GM19438 (cell line): Measurements from ENCODE around the gene HGFAC.
"Not testable (repeated sequence)": the region's sequence is repeated elsewhere in the genome, so short reads cannot be mapped to it uniquely, and the experiment has no call there.

Source experiments
- ATAC-seq: cut with Tn5 transposase; IDR thresholded peaks from one replicate; pipeline ENCODE4 v1.9.1; 2021; ENCODE audit warnings: low read depth; ENCODE audit not compliant: unreplicated experiment

Gene HGFAC

DNA sequence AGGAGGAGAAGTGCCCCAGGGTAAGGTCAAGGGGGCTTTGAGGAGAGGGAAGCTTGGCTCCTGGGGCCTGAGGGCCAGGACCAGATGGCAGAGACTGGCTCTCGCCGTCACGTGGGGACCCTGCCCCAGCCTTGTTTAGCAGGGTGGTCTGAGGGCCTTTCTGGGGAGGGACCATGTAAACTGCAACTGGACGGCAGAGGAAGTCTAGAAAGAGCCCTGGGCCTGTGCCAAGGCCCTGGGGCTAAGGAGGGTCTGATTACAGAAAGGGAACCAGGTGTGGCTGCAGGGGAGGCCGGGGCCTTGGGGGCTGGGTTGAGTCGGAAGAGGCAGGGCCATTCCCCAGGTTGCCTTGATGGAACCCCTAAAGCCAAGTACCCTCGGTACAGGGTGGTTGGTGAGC lies 1.8 kb upstream of the HGFAC start:
- ATAC-seq = no peak

DNA sequence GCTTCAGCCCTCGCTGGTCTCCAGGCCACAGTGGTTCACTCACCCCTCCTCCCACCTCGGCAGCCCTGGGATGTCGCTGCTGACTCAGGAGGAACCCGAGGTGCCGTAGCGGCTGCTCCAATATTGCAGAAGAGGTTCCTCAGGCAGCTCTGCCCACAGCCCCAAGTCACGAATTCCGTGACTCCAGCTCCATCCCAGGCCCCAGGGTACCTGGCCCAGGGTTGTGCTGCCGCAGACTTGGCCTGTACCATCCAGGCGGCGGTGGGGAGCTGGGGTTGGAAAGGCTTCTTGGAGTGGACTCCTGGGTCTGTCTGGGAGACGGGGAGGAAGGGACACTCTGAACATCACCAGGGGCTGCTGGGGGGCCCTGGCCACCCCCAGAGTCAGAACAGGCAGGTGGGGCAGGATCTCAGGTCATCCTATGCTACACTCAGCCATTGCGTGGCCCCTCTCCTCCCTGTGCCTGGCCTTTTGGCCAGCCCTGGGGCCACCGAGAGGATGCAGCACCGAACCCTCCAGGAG lies 728 bp upstream of the HGFAC start:
- no peak for ATAC-seq

DNA sequence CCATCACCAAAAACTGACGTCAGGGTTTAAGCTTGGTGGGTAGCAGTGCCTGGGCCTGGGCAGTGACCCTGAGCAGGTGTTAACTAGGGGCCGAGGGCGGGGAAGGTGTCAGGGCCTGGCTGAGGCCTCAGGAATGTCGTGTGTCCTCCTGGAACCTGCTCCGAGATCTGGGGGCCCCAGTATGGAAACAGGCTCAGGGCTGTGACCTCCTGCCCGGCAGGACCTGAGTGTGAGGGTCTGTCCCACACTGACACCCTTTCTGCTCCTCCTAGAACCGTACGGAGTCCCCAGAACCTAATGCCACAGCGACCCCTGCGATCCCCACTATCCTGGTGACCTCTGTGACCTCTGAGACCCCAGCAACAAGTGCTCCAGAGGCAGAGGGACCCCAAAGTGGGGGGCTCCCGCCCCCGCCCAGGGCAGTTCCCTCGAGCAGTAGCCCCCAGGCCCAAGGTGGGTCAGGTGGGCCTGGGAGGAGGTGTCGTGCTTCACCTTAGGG lies 741 bp downstream of the HGFAC start:
- ATAC-seq = no peak

DNA sequence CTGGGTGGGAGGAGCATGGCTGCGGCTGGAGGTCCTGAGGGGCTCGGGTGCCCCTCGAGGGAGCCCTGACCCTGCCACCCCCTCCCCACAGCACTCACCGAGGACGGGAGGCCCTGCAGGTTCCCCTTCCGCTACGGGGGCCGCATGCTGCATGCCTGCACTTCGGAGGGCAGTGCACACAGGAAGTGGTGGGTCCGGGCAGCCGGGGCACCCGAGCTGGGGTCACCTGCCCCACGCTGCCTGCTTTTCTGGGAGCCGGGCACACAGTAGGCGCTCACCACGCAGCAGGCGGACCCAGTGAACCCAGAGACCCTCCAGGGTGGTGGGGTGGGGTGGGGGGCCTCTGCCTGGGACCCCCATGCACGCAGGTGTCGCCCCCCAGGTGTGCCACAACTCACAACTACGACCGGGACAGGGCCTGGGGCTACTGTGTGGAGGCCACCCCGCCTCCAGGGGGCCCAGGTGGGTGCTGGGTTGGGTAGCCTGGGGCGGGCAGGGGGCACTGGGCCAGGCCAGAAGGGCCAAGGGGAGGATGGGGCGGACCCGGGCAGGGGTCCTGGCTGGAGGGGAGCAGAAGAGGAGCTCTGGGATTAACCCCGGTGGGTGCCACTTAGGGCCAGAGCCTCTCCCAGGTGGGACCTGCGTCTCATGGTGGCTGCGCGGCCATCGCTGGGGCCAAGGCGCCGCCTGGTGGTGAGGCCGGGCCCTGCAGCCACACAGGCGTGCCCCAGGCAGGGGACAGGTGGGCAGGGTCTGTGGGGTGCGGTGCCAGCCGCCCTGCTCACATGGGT lies 1.4 kb downstream of the HGFAC start:
- ATAC-seq = peak; percentile 62

DNA sequence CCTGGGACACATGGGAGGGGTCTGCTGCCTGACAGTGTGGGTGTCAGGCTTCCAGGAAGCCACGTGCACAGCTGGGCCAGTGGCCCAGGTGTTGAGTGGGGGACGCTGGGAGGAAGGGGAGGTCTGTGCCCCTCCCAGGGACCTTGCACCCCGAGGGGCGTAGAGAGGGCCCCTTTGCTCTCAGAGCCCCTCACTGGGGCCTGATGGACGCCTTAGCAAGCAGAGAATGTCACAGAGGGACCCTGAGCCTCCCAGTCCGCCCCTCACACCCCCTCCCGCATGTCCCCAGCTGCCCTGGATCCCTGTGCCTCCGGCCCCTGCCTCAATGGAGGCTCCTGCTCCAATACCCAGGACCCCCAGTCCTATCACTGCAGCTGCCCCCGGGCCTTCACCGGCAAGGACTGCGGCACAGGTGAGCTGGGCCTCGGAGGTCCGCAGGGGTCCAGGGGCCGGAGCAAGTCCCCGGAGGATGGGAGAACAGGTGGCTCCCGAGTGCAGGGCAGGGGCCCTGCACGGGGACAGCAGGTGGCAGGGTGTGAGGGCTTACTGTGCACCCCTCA lies 2.1 kb downstream of the HGFAC start:
- ATAC-seq = no peak

DNA sequence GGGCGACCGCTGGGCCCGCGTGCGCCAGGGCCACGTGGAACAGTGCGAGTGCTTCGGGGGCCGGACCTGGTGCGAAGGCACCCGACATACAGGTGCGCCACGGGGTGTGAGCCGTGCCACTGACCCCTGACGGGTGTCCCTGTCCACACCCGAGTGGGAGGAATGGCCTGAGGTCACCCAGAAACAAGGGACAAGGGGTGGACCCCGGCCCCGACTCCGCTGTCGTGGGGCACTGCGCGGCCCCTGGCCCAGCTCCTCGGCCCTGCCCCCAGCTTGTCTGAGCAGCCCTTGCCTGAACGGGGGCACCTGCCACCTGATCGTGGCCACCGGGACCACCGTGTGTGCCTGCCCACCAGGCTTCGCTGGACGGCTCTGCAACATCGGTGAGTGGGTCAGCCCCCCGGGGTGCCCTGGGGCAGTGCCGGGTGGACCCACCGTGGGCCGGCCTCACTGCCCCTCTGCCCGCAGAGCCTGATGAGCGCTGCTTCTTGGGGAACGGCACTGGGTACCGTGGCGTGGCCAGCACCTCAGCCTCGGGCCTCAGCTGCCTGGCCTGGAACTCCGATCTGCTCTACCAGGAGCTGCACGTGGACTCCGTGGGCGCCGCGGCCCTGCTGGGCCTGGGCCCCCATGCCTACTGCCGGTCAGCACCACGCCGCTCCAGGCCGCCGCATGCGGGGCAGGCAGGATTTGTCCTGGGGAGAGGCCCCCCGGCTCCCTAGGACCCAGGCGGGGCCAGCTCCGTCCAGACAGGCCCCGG lies 2.8 kb downstream of the HGFAC start:
- no peak for ATAC-seq

DNA sequence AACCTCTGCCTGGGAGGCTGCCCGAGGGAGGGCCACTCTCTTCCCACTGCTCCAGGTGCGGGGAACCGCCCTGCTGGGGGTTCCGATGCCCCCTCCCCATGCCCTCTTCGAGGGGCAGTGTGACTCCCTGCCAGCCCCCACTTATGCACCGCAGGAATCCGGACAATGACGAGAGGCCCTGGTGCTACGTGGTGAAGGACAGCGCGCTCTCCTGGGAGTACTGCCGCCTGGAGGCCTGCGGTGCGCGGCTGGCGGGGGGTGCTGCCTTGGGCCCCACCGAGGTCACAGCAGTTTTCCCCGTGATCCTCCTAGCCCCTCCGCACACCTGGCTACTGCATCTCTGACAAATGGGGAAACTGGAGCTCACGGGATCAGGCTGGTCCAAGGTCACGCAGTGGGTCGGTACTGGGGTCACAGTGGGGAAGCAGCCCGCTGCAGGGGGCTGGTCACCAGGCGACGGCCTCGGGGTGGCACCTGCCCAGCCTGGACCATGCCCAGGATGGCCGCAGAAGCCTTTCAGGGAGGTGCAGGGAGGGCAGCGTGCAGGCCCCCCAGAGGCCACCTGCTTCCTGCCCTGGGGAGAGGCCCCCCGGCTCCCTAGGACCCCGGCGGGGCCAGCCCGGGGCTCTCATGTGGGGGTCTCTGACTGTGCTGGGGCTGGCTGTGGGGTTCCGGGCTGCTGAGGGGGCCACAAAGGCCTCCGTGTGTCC lies 3.5 kb downstream of the HGFAC start:
- ATAC-seq = no peak

DNA sequence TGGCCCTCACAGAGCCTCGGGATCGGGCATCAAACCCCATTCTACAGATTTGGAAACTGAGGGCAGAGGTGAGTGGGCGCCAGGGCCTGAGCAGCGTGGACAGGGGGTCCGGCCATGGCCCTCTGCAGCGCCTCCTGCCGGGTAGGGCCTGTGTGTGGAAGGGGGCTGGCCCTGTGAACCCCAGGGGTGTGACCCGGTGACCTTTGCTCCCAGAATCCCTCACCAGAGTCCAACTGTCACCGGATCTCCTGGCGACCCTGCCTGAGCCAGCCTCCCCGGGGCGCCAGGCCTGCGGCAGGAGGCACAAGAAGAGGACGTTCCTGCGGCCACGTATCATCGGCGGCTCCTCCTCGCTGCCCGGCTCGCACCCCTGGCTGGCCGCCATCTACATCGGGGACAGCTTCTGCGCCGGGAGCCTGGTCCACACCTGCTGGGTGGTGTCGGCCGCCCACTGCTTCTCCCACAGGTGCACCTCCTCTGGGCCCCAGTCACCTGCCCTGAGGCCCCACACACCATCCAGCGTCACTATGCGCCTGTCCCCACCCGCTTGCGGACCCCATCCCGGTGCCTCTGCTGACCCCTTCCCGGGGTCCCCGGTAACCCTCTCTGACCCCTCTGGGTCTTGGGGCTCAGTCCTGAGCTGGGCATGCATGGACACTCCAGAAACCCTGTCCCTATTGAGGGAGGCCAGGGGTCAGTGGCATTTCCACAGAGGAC lies 4.2 kb downstream of the HGFAC start:
- ATAC-seq = no peak

DNA sequence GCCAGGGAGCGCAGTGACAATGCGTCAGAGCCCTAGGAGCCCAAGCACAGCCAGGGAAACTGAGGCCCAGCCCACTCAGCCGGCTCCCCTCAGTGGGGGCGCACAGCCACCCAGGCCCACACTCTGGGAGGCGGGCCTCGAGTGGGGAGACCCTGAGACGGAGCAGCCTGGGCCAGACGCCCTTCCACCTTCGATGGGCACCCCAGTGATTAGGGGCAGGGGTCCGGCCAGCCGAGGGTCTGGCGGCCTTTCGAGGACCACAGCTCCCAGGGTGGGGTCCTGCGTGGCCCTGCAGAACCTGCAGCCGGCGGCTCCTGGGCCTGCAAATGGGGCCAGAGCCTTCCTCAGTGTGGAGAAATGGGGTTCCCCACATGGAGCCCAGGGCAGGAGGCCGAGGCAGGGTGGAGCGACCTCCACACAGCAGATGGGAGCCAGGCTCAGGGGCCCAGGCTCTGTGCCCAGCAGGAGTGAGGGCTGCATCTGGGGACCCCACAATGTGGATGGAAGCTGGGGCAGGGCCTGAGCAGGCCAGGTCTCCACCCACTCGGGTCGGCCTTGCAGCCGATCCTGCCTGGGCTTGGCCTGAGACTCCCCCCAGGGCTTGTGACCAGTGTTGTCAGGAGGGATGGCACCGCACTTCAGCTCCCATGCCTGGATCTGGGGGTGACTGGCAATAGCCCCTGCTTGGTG lies 5.0 kb downstream of the HGFAC start:
- ATAC-seq = no peak

DNA sequence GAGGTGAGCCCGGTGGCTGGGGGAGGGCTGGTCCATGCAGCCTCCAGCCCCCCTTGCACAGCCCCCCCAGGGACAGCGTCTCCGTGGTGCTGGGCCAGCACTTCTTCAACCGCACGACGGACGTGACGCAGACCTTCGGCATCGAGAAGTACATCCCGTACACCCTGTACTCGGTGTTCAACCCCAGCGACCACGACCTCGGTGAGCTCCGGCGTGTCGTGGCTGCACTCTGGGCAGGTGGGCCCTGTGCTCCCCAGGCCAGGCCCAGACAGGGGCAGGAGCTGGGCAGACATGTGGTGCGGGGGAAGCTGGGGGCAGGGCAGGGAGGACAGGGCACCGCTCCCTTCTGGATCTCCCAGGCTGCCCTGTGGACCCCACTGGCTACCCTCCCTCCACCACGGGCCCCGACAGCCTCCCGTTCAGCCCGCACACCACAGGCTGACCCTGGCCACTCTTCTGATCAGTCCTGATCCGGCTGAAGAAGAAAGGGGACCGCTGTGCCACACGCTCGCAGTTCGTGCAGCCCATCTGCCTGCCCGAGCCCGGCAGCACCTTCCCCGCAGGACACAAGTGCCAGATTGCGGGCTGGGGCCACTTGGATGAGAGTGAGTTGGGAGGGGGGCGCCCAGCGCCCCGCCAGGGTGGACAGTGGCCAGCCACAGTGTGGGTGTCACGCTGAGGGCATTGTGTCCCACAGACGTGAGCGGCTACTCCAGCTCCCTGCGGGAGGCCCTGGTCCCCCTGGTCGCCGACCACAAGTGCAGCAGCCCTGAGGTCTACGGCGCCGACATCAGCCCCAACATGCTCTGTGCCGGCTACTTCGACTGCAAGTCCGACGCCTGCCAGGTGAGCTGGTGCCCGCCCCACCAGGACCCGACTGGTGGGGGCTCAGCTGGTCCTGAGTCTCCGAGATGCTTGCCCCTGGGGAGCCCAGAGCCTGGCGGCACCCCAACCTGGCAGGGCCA lies 5.9 kb downstream of the HGFAC start:
- ATAC-seq = no peak

DNA sequence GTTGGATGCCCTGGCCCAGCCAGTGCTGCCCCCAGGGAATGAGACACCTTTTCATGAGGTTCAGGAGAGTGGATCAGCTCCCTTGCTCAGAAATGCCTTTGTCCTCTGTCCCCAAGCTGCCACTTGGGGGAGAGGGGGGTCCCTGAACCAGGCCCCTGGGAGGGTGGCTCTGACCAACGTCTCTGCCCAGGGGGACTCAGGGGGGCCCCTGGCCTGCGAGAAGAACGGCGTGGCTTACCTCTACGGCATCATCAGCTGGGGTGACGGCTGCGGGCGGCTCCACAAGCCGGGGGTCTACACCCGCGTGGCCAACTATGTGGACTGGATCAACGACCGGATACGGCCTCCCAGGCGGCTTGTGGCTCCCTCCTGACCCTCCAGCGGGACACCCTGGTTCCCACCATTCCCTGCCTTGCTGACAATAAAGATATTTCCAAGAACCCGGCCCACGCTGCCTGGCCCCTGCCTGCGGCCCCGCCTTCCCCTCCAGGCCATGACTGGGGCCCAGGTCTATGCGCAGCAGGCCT lies 7.3 kb downstream of the HGFAC start:
- ATAC-seq = no peak

DNA sequence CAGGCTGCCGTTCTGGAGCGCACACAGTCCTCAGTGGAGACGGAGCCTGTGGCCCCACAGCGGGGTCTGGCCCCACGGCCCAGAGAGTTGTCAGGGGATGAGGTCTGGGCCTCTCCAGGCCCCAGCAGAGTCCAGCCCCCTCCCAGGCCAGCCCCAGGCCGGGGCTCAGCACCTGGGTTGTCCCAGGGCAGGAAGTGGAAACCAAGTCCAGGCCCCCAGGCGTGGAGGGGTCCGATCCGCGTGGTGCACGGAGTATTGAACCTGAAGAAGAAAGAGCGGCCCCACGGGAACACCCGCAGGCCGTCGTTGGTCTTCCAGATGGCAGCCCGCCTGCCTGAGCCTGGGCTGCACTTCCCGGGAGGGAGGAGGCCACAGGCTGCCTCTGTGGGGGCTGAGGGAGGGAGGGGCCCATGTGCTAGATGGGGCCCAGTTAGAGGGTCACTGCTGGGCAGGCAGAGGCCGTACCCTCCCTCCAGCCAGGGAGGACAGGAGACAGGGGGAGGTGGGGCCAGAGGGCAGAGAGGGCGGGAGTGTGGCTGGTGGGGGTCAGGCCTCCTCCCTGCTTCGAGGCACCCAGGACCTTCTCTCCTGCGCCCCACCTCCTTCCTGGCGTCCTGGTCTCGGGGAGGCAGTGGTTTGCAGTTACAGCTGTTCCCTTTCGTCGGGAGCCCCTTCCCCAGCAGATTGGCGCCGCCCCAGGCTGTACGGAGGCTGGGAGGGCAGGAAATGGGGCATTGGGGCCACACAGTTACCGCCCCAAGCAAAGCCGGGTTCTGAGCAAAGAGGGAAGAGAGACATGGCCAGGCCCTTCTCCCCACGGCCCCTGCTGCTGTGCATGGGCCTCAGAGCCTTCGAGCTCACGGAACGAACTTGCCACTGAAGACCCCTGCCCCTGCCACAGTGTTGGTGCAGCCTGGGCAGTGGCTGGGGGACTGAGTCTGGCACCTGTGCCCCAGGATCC lies 8.1 kb downstream of the HGFAC start:
- ATAC-seq = no peak

DNA sequence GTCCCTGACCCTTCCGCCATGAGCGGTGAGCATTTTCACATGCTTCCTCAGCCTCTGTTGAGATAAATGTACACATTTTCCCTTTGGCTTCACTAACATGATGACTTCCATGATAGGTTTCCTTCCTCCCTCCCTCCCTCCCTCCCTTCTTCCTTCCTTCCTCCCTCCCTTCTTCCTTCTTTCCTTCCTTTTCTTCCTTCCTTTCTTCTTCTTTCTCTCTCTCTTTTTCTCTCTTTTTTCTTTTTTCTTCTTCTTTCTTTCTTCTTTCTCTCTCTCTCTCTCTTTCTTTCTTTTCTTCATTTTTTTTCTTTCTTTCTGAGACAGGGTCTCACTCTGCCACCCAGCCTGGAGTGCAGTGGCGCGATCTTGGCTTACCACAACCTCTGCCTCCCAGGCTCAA lies 8.9 kb downstream of the HGFAC start:
- no peak for ATAC-seq

DNA sequence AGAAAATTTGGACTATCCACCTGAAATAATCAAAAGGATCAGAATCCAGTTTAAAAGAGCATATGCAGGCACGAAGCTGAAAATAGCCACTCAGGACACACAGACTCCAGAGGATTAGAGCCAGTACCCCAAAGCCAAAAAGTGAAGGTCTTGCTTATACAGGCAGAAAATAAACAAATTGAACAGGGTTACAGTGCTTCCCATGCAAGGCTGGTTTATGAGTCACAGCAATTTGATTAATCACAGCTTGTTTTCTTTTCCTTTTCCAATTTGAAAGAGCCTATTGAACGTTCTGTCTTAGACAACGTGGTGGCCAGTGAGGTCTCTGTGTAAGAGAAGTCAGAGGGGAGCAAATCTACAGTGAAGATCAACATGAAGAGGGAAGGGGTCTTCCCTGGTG lies 10.2 kb downstream of the HGFAC start:
- no peak for ATAC-seq

DNA sequence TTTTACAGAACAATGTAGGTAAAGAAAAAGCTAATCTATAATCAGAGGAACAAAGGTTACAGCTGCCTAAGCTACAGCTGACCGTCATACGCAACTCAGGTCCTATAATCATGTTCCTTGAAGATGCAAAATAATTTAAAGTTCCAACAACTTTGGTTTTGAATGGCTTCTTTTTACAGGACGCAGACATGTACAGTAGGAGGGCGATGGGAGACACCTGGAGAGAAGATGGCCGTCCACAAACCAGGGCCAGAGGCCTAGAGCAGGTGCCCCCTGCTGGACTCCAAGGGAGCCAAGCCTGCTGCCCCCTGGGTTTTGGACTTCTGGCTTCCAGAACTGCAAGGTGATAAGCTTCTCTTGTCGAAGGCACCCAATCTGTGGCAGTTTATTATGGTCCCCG lies 10.6 kb downstream of the HGFAC start:
- ATAC-seq = no peak

DNA sequence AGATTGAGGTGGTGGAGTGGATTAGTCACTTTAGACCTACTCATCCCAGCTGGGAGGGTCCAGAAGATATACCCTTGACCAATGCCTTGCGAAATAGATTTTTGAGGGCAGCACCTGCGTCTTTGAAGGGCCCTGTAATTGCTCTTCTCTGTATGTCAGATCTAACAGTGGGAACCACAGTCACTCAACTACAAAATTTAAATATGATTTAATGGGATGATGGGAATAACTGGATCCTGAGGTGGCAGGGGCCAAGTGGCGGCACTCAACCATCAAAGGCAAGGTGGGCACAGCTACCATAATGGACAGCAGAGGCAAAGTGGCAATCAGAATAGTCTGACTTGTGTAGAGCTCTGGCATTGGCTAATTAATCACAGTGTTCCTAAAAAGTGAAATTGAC lies 13.8 kb downstream of the HGFAC start:
- ATAC-seq = not testable (repeated sequence)

DNA sequence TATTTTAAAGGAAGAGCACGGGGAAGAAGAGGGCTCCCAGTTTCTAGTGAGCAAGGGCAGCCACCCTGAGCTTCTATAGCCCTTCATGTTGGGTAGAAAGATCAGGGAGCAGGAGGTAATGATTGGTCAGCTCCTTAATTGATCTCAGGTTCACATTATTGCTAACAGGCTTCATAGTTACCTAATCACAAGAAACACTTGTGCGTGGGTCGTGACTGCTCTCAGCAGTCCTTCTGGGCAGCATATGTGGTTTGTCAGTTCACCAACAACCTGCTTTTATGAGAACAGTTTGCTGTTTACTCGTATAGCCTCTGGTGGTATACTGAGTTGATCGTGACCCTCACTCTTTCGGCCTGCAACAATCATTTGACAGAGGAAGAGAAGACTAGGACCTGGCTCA lies 16.6 kb downstream of the HGFAC start:
- ATAC-seq = no peak
